Measurements from ENCODE around the gene MARCHF9.
"Not testable (repeated sequence)": the region's sequence is repeated elsewhere in the genome, so short reads cannot be mapped to it uniquely, and the experiment has no call there.

Gene MARCHF9

DNA sequence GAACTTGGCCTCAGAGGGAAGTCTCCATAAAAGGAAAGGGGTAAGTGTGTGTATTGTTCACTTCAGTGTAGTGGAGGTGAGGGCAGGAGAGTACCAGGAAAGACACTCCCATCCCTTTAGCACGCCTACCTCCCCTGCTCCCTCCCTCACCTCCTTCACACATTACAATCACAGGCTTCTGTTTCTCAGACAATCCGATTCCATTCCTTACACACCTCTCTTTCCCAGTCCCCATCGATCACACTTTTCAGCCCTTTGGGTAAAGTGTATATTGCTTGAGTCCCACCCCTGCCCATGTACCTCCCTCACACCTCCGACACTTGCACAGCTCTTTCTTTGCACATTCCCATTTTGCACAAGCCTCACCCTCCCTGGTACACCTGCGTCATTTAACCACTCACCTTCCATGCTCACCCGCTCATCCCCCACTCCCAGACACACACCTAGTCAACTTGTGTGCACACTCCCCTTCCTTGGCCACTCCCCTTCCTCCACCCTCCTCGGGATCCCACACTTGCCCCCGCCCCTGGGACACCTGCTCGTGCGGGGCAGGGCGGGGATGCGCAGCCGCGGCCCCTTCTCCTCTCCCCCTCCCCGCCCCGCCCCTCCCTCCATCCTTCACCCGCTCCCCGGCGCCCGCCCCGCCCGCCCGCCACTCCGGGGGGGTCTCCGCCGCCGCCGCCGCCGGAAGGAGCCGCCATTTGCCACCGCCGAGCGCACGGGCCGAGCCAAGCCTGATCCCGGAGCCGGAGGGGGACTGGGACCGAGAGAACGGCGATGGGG lies at the start of gene MARCHF9:
TSS of gene MARCHF9 (plus strand) at position 693 of the 783 bp plus-strand sequence. CDS start 426 bp downstream, outside the sequence.
- peak; percentile 93 for DNase-seq

GRCh38 chr12:57707250-57707649 lies 47.7 kb upstream of the MARCHF9 start:
- DNase-seq, result no peak

DNA sequence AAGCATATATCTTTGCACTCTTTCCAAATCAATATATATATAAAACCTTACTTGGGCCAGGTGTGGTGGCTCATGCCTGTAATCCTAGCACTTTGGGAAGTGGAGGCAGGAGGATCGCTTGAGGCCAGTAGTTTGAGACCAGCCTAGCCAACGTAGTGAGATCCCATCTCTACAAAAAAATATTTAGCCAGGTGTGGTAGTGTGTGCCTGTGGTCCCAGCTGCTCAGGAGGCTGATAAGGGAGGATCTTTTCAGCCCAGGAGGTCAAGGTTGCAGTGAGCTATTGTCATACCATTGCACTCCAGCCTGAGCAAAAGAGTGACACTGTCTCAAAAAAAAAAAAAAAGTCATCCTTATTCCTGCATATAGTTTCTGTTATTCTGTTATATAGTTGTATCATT lies 46.6 kb upstream of the MARCHF9 start:
- DNase-seq, result no peak

- DNase-seq, result no peak
Measured at GRCh38 chr12:57712701-57713100, 42.2 kb upstream of the MARCHF9 start.

DNA sequence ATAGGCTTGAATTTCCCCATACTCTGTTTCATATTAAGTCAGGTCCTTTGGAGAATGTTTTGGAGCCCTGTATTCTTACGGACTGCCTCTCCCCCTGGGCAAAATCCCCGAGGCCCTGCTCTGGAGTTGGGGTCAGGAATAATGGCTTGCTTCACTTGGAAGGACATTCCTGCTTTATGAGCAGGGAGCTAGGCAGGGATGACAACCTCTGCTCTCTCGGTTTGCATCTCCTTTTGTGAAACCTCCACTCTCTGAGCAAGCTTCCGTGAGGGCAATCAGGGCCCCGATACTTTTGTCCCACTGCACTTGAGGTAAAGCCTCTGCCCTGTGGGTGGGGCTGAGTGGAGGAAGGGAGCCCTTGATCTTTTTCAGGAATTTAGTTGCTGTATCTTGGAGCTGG lies 41.7 kb upstream of the MARCHF9 start:
- no peak for DNase-seq

DNA sequence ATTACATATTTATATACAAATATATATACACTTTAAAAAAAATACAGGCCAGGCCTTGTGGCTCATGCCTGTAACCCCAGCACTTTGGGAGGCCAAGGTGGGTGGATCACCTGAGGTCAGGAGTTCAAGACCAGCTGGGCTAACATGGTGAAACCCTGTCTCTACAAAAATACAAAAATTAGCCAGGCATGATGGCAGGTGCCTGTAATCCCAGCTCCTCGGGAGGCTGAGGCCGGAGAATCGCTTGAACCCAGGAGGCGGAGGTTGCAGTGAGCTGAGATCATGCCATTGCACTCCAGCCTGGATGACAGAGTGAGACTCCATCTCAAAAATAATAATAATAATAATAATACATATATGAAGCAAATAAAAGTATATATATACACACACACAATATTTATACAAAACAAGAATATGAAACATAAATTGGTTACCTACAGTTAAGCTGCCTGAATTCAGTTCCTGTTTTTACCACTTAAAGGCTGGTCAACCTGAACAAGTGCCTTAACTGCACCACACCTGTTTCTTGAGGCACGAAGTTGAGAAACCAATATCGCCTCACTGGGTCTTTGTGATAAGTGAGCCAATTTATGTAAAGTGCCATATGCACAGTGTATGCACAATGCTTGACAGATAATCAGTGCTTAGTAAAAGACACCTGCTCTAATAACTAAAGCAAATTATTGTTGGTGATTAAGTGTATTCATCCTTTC lies 39.7 kb upstream of the MARCHF9 start:
- peak; percentile 33 for DNase-seq

GRCh38 chr12:57715786-57716185 lies 39.1 kb upstream of the MARCHF9 start:
- no peak for DNase-seq

DNA sequence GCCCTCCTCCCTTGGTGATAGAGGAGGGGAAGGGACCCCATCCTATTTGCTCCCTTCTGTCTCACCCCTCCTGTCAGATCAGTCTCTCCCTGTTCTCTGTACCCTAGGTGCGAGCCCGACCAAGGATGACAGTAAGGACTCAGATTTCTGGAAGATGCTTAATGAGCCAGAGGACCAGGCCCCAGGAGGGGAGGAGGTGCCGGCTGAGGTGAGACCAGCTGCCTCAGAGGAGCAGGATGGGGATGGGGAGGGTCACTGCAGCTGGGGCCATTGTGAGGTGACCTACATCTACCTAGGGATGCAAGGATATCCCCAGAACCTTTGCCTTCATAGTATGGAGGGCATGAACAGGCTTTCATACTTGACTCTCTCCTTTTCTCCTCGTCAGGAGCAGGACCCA lies 38.6 kb upstream of the MARCHF9 start:
- no peak for DNase-seq

GRCh38 chr12:57717131-57717530 lies 37.8 kb upstream of the MARCHF9 start:
- no peak for DNase-seq

DNA sequence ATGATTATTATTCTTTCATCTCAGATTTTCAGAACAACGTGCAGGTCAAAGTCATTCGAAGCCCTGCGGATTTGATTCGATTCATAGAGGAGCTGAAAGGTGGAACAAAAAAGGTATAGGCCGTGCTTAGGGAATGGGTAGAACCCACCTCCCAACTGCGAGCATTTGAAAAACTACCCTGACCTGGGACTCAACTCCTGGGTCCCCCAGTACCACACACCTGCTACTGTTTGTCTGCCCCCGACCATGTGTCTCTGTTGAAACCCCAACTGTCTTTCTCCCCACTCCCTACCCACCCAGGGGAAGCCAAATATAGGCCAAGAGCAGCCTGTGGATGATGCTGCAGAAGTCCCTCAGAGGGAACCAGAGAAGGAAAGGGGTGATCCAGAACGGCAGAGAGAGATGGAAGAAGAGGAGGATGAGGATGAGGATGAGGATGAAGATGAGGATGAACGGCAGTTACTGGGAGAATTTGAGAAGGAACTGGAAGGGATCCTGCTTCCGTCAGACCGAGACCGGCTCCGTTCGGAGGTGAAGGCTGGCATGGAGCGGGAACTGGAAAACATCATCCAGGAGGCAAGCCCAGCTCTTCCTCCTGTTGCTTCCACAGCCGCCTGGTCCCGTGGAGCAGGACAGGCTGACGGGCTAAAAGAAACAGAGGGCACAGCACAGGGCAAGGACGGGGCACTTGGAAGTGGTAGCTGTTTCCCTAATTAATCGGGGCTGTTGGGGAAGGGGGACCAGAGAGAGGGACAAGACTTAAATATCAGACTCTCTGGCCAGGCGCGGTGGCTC lies 36.9 kb upstream of the MARCHF9 start:
- no peak for DNase-seq

- no peak for DNase-seq
Measured at GRCh38 chr12:57718641-57719528, 36.0 kb upstream of the MARCHF9 start.

GRCh38 chr12:57719777-57720605 lies 34.9 kb upstream of the MARCHF9 start:
- no peak for DNase-seq

GRCh38 chr12:57720606-57721595 lies 34.0 kb upstream of the MARCHF9 start:
- no peak for DNase-seq

GRCh38 chr12:57721846-57722608 lies 32.9 kb upstream of the MARCHF9 start:
- DNase-seq, result not testable (repeated sequence)

DNA sequence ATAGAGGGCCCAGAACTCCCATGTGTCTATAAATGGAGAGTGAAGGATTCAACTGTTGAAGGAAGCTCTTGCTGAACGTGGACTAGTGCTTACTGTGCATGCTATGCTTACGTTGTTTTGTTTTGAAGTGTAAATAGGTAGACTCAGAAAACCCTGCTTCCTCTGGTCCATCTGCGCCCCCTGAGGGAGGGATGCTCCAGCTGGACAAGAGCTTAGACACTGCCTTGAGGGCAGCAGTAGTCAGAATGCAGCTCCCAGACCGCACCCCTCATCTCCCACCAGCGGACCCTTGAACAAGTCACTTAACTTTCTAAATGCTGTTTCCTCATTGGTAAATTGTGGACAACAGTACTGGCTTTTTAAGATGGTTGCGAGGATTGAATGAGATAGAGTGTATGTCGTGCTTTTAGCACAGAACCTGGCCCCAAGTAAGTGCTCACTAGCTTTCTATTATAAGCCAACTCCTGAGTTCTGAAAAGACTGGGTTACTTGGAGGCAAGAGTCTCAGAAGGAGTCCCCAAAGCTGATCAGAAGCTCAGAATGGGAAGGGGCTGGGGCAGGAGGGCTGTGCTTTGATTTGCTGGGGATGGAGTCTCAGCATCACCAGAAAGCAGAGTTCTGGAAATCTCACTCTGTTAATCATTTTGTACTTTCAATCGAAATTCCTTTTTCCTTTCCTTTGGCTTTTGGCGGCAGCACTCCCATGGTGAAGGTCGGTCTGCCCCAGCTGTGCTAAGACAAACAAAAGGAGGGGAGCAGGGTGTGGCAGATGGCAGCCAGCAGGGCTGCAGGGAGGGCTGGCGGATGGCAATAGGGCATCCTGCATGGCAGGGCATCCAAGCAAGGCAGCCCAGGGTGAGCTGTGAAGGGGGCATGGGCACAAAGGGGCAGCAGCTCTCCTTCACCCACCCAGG lies 31.9 kb upstream of the MARCHF9 start:
- DNase-seq, result no peak

DNA sequence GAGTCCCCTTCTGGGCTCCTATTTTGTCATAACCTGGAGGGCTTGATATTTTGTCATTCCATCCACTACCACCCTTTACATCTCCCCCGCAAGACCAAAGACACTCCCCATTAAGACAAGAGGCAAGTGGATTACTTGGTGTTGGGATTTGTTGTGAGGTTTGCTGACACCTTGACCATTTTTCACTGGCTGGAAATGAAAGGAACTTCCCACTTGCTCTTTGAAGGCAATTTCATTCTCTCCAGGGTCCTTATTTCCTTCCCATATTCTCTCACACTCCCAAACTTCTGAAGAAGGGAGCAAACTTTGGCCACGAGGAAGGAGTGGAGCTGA lies 31.3 kb upstream of the MARCHF9 start:
- DNase-seq, result no peak

GRCh38 chr12:57724003-57724935 lies 30.6 kb upstream of the MARCHF9 start:
- no peak for DNase-seq
